HEK293 (cell line): ENCODE data around the gene HRG.
"Not testable (repeated sequence)": the region's sequence is repeated elsewhere in the genome, so short reads cannot be mapped to it uniquely, and the experiment has no call there.

Experiments used
- CTCF ChIA-PET: fragments of 350-600 bp; formaldehyde crosslinking; extraction: SDS; loops from one replicate; lab custom pipeline; 2021; ENCODE audit warnings: antibody characterized with exemption; lab: Yijun Ruan, JAX
- POLR2A ChIA-PET: fragments of 300-600 bp; formaldehyde crosslinking; extraction: SDS; loops from one replicate; lab custom pipeline; 2020; ENCODE audit warnings: antibody characterized with exemption, inconsistent platforms; lab: Yijun Ruan, JAX
- H3K27ac ChIP-seq: fragments of 200-500 bp; sonication (Bioruptor generic); 2 replicates; pipeline ENCODE4 v1.5.1; 2014; ENCODE audit warnings: low read depth, low read length, control low read depth, inconsistent platforms; ENCODE audit errors: extremely low read depth
- H3K36me3 ChIP-seq, 2 experiments: fragments of 200-500 bp in 1 of 2; sonication (Bioruptor generic) in 1 of 2; 1 replicate in 1 of 2; 2 replicates in 1 of 2; pipeline ENCODE4 v1.5.1; 2014 to 2017; ENCODE audit warnings: inconsistent platforms in 2 of 2, low read length in 2 of 2; ENCODE audit not compliant: control insufficient read depth in 2 of 2, insufficient read depth in 1 of 2
- H3K4me1 ChIP-seq: fragments of 200-500 bp; sonication (Bioruptor generic); 2 replicates; pipeline ENCODE4 v1.5.1; 2014; ENCODE audit warnings: mild to moderate bottlenecking, low read length, inconsistent platforms; ENCODE audit not compliant: control insufficient read depth, insufficient read depth
- H3K4me3 ChIP-seq: 2 replicates; pipeline ENCODE4 v1.5.1; 2011; ENCODE audit warnings: low read depth, mild to moderate bottlenecking, control low read depth, low read length, moderate library complexity
- H3K9me3 ChIP-seq: fragments of 200-500 bp; sonication (Bioruptor generic); 2 replicates; pipeline ENCODE4 v1.5.1; 2014; ENCODE audit warnings: low read depth, low read length, inconsistent platforms; ENCODE audit not compliant: control insufficient read depth, insufficient read depth
- MZF1 ChIP-seq: fragments of 450-650 bp; formaldehyde crosslinking; IDR thresholded peaks from 2 replicates; pipeline ENCODE4 v1.5.1; 2017; ENCODE audit warnings: missing biosample characterization, missing genetic modification characterization, borderline replicate concordance
- PRDM1 ChIP-seq: fragments of 450-650 bp; formaldehyde crosslinking; IDR thresholded peaks from 2 replicates; pipeline ENCODE4; 2016; ENCODE audit warnings: missing biosample characterization, missing genetic modification characterization
- TCF7L2 ChIP-seq: IDR thresholded peaks from 2 replicates; pipeline ENCODE4 v1.6.1; 2011; ENCODE audit warnings: low read depth, mild to moderate bottlenecking, inconsistent platforms, low read length, moderate library complexity, borderline replicate concordance
- TRIM28 ChIP-seq: IDR thresholded peaks from 2 replicates; pipeline ENCODE4 v1.6.1; 2011; ENCODE audit warnings: low read length, control low read depth, borderline replicate concordance
- YY2 ChIP-seq: fragments of 450-650 bp; formaldehyde crosslinking; IDR thresholded peaks from 2 replicates; pipeline ENCODE4 v1.5.1; 2016; ENCODE audit warnings: missing biosample characterization, missing genetic modification characterization
- ZBTB17 ChIP-seq: fragments of 450-650 bp; formaldehyde crosslinking; IDR thresholded peaks from 2 replicates; pipeline ENCODE4 v1.5.1; 2016; ENCODE audit warnings: missing biosample characterization, missing genetic modification characterization
- ZFP3 ChIP-seq: fragments of 450-650 bp; formaldehyde crosslinking; IDR thresholded peaks from 2 replicates; pipeline ENCODE4 v1.5.1; 2016; ENCODE audit warnings: low read depth, missing biosample characterization, missing genetic modification characterization
- ZNF121 ChIP-seq: fragments of 450-650 bp; formaldehyde crosslinking; IDR thresholded peaks from 2 replicates; pipeline ENCODE4 v1.5.1; 2016; ENCODE audit warnings: missing biosample characterization, missing genetic modification characterization
- ZNF155 ChIP-seq: fragments of 450-650 bp; formaldehyde crosslinking; IDR thresholded peaks from 2 replicates; pipeline ENCODE4 v1.5.1; 2016; ENCODE audit warnings: missing biosample characterization, missing genetic modification characterization
- ZNF16 ChIP-seq: fragments of 450-650 bp; formaldehyde crosslinking; IDR thresholded peaks from 2 replicates; pipeline ENCODE4 v1.5.1; 2016; ENCODE audit warnings: low read depth, missing biosample characterization, missing genetic modification characterization
- ZNF37A ChIP-seq: fragments of 450-650 bp; IDR thresholded peaks from 2 replicates; pipeline ENCODE4 v1.5.1; 2018; ENCODE audit warnings: missing biosample characterization, missing genetic modification characterization
- ZNF394 ChIP-seq: fragments of 450-650 bp; formaldehyde crosslinking; IDR thresholded peaks from 2 replicates; pipeline ENCODE4 v1.5.1; 2016; ENCODE audit warnings: missing biosample characterization, missing genetic modification characterization, mild to moderate bottlenecking, moderate library complexity, borderline replicate concordance
- ZNF558 ChIP-seq: fragments of 450-650 bp; formaldehyde crosslinking; IDR thresholded peaks from 2 replicates; pipeline ENCODE4 v1.5.1; 2016; ENCODE audit warnings: missing biosample characterization, missing genetic modification characterization
- ZNF777 ChIP-seq: fragments of 450-650 bp; formaldehyde crosslinking; IDR thresholded peaks from 2 replicates; pipeline ENCODE4 v1.5.1; 2017; ENCODE audit warnings: missing biosample characterization, missing genetic modification characterization, borderline replicate concordance
- ZNF785 ChIP-seq: fragments of 450-650 bp; formaldehyde crosslinking; IDR thresholded peaks from 2 replicates; pipeline ENCODE4 v1.5.1; 2016; ENCODE audit warnings: missing biosample characterization, missing genetic modification characterization
- ZSCAN16 ChIP-seq: fragments of 450-650 bp; formaldehyde crosslinking; IDR thresholded peaks from 2 replicates; pipeline ENCODE4 v1.5.1; 2016; ENCODE audit warnings: missing biosample characterization, missing genetic modification characterization
- TF ChIP-seq, protein P1 (sequence below): fragments of 450-650 bp; formaldehyde crosslinking; IDR thresholded peaks from 2 replicates; pipeline ENCODE4 v1.5.1; 2017; ENCODE audit warnings: missing biosample characterization, missing genetic modification characterization
- TF ChIP-seq, protein P2 (sequence below): fragments of 450-650 bp; formaldehyde crosslinking; IDR thresholded peaks from 2 replicates; pipeline ENCODE4 v1.5.1; 2016; ENCODE audit warnings: missing biosample characterization, missing genetic modification characterization
- TF ChIP-seq, protein P3 (sequence below): fragments of 450-650 bp; formaldehyde crosslinking; IDR thresholded peaks from 2 replicates; pipeline ENCODE4 v1.5.1; 2016; ENCODE audit warnings: missing biosample characterization, missing genetic modification characterization
- TF ChIP-seq, protein P4 (sequence below): fragments of 450-650 bp; formaldehyde crosslinking; IDR thresholded peaks from 2 replicates; pipeline ENCODE4 v1.5.1; 2017; ENCODE audit warnings: missing biosample characterization, missing genetic modification characterization
- TF ChIP-seq, protein P5 (sequence below): fragments of 450-650 bp; formaldehyde crosslinking; IDR thresholded peaks from 2 replicates; pipeline ENCODE4 v1.5.1; 2016; ENCODE audit warnings: missing biosample characterization, missing genetic modification characterization

HRG gene

DNA sequence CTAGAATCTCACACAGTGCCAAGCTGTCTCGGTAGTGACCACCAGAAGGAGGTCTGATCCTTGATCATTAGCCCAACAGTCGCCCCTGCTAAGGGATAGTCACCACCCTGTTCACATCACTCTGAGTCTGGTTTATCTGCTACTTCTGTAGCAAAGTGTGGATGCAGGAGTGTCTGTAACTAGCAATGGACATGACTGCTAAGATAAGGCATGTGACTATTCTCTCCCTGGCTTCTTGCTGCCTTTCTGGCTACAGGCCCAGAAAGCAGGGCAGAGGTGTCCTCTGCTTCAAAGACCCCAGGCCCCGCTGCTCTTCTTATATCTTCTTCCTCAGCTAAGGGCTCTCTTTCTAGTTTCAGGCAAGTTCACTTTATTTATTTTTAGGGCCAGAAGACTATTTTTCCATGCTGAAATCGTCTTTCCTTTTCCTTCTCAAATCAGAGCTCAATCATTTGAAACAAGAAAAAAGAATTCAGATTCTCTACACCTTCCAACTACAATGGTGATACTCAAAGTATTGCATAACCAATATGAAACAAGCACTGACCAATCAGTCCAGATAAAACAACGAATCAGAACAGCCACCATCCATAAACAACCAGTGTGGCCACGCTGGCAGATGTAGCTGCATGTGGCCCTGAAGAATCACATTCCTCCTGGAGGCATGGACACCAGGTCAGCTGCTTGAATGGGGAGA, 43.3 kb downstream of the HRG start:
- Histone ChIP-seq H3K27ac (no peak overlapping the region), H3K4me3 (no peak overlapping the region), H3K4me1 (no peaks in the 10 kb centered on the region), H3K9me3 (no peaks in the 10 kb centered on the region), H3K36me3 (no peaks in the 10 kb centered on the region)
- no peak for TF ChIP-seq ZNF394
- TF ChIP-seq ZNF785: no peak
- TF ChIP-seq, protein P1, sequence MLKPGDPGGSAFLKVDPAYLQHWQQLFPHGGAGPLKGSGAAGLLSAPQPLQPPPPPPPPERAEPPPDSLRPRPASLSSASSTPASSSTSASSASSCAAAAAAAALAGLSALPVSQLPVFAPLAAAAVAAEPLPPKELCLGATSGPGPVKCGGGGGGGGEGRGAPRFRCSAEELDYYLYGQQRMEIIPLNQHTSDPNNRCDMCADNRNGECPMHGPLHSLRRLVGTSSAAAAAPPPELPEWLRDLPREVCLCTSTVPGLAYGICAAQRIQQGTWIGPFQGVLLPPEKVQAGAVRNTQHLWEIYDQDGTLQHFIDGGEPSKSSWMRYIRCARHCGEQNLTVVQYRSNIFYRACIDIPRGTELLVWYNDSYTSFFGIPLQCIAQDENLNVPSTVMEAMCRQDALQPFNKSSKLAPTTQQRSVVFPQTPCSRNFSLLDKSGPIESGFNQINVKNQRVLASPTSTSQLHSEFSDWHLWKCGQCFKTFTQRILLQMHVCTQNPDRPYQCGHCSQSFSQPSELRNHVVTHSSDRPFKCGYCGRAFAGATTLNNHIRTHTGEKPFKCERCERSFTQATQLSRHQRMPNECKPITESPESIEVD (tag by site-specific recombination): no peak
- no peak for TF ChIP-seq ZNF16
- TF ChIP-seq YY2 (tag by site-specific recombination): no peak
- TF ChIP-seq, protein P2, sequence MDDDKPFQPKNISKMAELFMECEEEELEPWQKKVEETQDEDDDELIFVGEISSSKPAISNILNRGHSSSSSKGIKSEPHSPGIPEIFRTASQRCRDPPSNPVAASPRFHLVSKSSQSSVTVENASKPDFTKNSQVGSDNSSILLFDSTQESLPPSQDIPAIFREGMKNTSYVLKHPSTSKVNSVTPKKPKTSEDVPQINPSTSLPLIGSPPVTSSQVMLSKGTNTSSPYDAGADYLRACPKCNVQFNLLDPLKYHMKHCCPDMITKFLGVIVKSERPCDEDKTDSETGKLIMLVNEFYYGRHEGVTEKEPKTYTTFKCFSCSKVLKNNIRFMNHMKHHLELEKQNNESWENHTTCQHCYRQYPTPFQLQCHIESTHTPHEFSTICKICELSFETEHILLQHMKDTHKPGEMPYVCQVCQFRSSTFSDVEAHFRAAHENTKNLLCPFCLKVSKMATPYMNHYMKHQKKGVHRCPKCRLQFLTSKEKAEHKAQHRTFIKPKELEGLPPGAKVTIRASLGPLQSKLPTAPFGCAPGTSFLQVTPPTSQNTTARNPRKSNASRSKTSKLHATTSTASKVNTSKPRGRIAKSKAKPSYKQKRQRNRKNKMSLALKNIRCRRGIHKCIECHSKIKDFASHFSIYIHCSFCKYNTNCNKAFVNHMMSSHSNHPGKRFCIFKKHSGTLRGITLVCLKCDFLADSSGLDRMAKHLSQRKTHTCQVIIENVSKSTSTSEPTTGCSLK (tag by site-specific recombination): no peak
- TF ChIP-seq, protein P3, sequence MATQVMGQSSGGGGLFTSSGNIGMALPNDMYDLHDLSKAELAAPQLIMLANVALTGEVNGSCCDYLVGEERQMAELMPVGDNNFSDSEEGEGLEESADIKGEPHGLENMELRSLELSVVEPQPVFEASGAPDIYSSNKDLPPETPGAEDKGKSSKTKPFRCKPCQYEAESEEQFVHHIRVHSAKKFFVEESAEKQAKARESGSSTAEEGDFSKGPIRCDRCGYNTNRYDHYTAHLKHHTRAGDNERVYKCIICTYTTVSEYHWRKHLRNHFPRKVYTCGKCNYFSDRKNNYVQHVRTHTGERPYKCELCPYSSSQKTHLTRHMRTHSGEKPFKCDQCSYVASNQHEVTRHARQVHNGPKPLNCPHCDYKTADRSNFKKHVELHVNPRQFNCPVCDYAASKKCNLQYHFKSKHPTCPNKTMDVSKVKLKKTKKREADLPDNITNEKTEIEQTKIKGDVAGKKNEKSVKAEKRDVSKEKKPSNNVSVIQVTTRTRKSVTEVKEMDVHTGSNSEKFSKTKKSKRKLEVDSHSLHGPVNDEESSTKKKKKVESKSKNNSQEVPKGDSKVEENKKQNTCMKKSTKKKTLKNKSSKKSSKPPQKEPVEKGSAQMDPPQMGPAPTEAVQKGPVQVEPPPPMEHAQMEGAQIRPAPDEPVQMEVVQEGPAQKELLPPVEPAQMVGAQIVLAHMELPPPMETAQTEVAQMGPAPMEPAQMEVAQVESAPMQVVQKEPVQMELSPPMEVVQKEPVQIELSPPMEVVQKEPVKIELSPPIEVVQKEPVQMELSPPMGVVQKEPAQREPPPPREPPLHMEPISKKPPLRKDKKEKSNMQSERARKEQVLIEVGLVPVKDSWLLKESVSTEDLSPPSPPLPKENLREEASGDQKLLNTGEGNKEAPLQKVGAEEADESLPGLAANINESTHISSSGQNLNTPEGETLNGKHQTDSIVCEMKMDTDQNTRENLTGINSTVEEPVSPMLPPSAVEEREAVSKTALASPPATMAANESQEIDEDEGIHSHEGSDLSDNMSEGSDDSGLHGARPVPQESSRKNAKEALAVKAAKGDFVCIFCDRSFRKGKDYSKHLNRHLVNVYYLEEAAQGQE: no peak
- TF ChIP-seq ZNF155 (tag by site-specific recombination): no peak
- POLR2A ChIA-PET: no interaction called here
- CTCF ChIA-PET: interaction anchor here (0.6 to 0.7 kb wide), 3 partner anchors 92 to 998 kb away, joined by 3 read pairs; no protein-coding TSS in a partner anchor

DNA sequence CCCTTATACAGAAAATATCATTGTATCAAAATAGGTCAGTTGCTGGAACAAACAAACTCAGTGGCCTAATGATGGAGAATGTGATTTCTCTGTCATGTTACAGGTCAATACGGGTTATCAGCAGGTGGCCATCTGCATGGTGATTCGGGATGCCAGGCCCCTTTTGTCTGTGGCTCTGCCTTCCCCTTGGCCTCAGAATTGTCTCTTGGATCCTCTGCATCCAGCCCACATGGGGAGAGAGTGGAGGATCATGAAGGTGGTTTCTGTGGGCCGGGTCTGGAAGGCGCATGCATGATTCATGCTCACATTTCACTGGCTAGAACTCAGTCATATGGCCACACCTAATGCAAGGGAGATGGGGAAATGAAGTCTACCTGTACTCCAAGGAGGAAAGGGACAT, 44.9 kb downstream of the HRG start:
- CTCF ChIA-PET: interaction anchor here (1.4 kb wide), 1 partner anchor 94 kb away, joined by 3 read pairs; no protein-coding TSS in a partner anchor
- H3K36me3 ChIP-seq, H3K4me3 ChIP-seq, H3K9me3 ChIP-seq, POLR2A ChIA-PET, H3K4me1 ChIP-seq, H3K27ac ChIP-seq: not testable (repeated sequence)

DNA sequence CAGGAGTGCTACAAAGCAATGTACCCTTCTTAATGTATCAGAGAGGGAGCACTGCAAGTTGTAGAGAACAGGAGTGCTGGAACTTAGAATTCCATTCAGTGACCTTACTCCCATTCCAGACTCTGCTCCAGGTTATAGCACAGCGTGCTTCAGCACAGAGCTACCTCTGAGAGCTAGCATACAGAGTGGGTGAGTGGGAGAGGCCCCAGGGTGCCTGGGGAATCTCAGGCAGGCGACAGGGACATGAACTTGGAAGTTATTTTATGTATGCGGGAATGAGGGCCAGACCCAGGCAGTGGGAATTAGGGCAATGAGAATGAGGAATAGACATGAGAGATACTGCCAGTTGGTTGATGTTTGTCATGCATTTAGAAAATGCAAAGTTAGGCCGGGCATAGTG, 47.7 kb downstream of the HRG start:
- no peak overlapping the region for H3K27ac ChIP-seq
- POLR2A ChIA-PET: no interaction called here
- CTCF ChIA-PET: no interaction called here
- no peaks in the 10 kb centered on the region for H3K36me3 ChIP-seq
- H3K4me3 ChIP-seq: no peak overlapping the region
- H3K9me3 ChIP-seq: no peaks in the 10 kb centered on the region
- no peaks in the 10 kb centered on the region for H3K4me1 ChIP-seq
- TF ChIP-seq, protein P4, sequence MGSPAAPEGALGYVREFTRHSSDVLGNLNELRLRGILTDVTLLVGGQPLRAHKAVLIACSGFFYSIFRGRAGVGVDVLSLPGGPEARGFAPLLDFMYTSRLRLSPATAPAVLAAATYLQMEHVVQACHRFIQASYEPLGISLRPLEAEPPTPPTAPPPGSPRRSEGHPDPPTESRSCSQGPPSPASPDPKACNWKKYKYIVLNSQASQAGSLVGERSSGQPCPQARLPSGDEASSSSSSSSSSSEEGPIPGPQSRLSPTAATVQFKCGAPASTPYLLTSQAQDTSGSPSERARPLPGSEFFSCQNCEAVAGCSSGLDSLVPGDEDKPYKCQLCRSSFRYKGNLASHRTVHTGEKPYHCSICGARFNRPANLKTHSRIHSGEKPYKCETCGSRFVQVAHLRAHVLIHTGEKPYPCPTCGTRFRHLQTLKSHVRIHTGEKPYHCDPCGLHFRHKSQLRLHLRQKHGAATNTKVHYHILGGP (tag by site-specific recombination): no peak
- TF ChIP-seq PRDM1 (tag by site-specific recombination) (no peak), ZNF121 (tag by site-specific recombination) (no peak), ZNF777 (tag by site-specific recombination) (no peak), TRIM28 (no peak), MZF1 (tag by site-specific recombination) (no peak), ZFP3 (tag by site-specific recombination) (no peak), TCF7L2 (no peak), ZBTB17 (tag by site-specific recombination) (no peak), ZNF37A (no peak), ZNF558 (tag by site-specific recombination) (no peak), ZSCAN16 (tag by site-specific recombination) (no peak)
- TF ChIP-seq, protein P5, sequence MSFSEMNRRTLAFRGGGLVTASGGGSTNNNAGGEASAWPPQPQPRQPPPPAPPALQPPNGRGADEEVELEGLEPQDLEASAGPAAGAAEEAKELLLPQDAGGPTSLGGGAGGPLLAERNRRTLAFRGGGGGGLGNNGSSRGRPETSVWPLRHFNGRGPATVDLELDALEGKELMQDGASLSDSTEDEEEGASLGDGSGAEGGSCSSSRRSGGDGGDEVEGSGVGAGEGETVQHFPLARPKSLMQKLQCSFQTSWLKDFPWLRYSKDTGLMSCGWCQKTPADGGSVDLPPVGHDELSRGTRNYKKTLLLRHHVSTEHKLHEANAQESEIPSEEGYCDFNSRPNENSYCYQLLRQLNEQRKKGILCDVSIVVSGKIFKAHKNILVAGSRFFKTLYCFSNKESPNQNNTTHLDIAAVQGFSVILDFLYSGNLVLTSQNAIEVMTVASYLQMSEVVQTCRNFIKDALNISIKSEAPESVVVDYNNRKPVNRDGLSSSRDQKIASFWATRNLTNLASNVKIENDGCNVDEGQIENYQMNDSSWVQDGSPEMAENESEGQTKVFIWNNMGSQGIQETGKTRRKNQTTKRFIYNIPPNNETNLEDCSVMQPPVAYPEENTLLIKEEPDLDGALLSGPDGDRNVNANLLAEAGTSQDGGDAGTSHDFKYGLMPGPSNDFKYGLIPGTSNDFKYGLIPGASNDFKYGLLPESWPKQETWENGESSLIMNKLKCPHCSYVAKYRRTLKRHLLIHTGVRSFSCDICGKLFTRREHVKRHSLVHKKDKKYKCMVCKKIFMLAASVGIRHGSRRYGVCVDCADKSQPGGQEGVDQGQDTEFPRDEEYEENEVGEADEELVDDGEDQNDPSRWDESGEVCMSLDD (tag by site-specific recombination): no peak
